GM12878 (cell line): ENCODE results near the gene DHX34. TPM values are rescaled to one million over a fixed set of nuclear protein-coding genes. Genes with fewer than 3 reads are reported as not detected.

Experiments
- ATAC-seq: fragments of 200-7000 bp; cut with Tn5 transposase; 3 replicates; pipeline ENCODE4 v1.9.1; 2020; ENCODE audit warnings: mild to moderate bottlenecking, moderate library complexity
- BruUV-seq: library from RNA; stranded (reverse); fragments of 400-500 nt; replicated peaks from 2 replicates; lab custom pipeline; 2021; lab: Mats Ljungman, UMichigan
- CTCF ChIA-PET: fragments of 300-600 bp; sonication (Branson Sonifier 250); formaldehyde crosslinking; extraction: SDS; loops from one replicate; lab custom pipeline; 2021; ENCODE audit warnings: inconsistent platforms; lab: Yijun Ruan, JAX
- POLR2A ChIA-PET: fragments of 350-600 bp; formaldehyde crosslinking; extraction: SDS; loops from one replicate; lab custom pipeline; 2021; ENCODE audit warnings: inconsistent platforms; lab: Charles Lee
- RAD21 ChIA-PET: fragments of 300-600 bp; sonication (Branson Sonifier 250); formaldehyde crosslinking; loops from one replicate; lab custom pipeline; 2023; ENCODE audit warnings: antibody characterized with exemption; ENCODE audit not compliant: unreplicated experiment; lab: Charles Lee
- SMC1A ChIA-PET: fragments of 300-600 bp; sonication (Branson Sonifier 250); formaldehyde crosslinking; loops from one replicate; lab custom pipeline; 2023; ENCODE audit not compliant: unreplicated experiment, uncharacterized antibody; lab: Charles Lee
- DNase-seq: peaks from one replicate; pipeline ENCODE4 v3.0.0-alpha.2; 2011; ENCODE audit warnings: low read depth, low spot score
- FAIRE-seq: peaks from 3 replicates; lab custom pipeline; 2011; peaks lifted over from hg19 to GRCh38; lab: Jason Lieb, UNC
- H2AFZ ChIP-seq: 2 replicates; pipeline ENCODE4 v1.6.0; 2011; ENCODE audit warnings: low read depth, low read length, control low read depth; ENCODE audit not compliant: control insufficient read depth
- H3K27ac ChIP-seq: 2 replicates; pipeline ENCODE4 v1.5.1; 2011; ENCODE audit warnings: control low read depth; ENCODE audit not compliant: control insufficient read depth, insufficient read depth
- H3K27me3 ChIP-seq, 2 experiments: replicated peaks in 1 of 2; 2 replicates each; pipeline versions ENCODE4 v1.6.0 to v1.6.1; 2011; ENCODE audit warnings: low read length in 1 of 2; ENCODE audit not compliant: control insufficient read depth in 2 of 2, insufficient read depth in 2 of 2
- H3K36me3 ChIP-seq, 2 experiments: 2 replicates each; pipeline ENCODE4 v1.5.1; 2011; ENCODE audit warnings: low read length in 1 of 2; ENCODE audit not compliant: control insufficient read depth in 2 of 2, insufficient read depth in 2 of 2
- H3K4me1 ChIP-seq: 2 replicates; pipeline ENCODE4 v1.6.1; 2011; ENCODE audit warnings: mild to moderate bottlenecking, low read length, moderate library complexity, mixed read lengths; ENCODE audit not compliant: control insufficient read depth, insufficient read depth
- H3K4me2 ChIP-seq: 2 replicates; pipeline ENCODE4 v1.6.0; 2011; ENCODE audit warnings: control low read depth; ENCODE audit not compliant: control insufficient read depth, insufficient read depth
- H3K4me3 ChIP-seq: fragments of 200-600 bp; sonication (generic); 2 replicates; pipeline ENCODE4 v1.5.1; 2016
- H3K79me2 ChIP-seq: 2 replicates; pipeline ENCODE4 v1.6.0; 2011; ENCODE audit warnings: low read length; ENCODE audit not compliant: control insufficient read depth, insufficient read depth
- H3K9ac ChIP-seq: 2 replicates; pipeline ENCODE4 v1.8.0; 2011; ENCODE audit warnings: low read length, control low read depth, mixed read lengths; ENCODE audit not compliant: control insufficient read depth, insufficient read depth
- H3K9me3 ChIP-seq: replicated peaks from 3 replicates; pipeline ENCODE4 v1.5.1; 2011; ENCODE audit warnings: mild to moderate bottlenecking, low read length; ENCODE audit not compliant: control insufficient read depth, insufficient read depth
- H4K20me1 ChIP-seq: 2 replicates; pipeline ENCODE4 v1.6.0; 2011; ENCODE audit not compliant: control insufficient read depth, insufficient read depth
- CBFB ChIP-seq: IDR thresholded peaks from 2 replicates; pipeline ENCODE4 v1.6.1; 2016; ENCODE audit warnings: antibody characterized with exemption, low read depth
- CHD2 ChIP-seq: IDR thresholded peaks from 2 replicates; pipeline ENCODE4 v1.6.1; 2011; ENCODE audit warnings: low read depth, low read length, improper control_type of control experiment, borderline replicate concordance
- KLF5 ChIP-seq: fragments of 450-650 bp; IDR thresholded peaks from 2 replicates; pipeline ENCODE4 v1.6.1; 2014; ENCODE audit warnings: mild to moderate bottlenecking; ENCODE audit not compliant: partially characterized antibody
- SMC3 ChIP-seq: IDR thresholded peaks from 2 replicates; pipeline ENCODE4 v1.6.1; 2011; ENCODE audit warnings: low read length, improper control_type of control experiment, borderline replicate concordance
- SUPT20H ChIP-seq: IDR thresholded peaks from 2 replicates; pipeline ENCODE4 v1.6.1; 2011; ENCODE audit warnings: low read depth, mild to moderate bottlenecking, low read length, moderate library complexity, borderline replicate concordance; ENCODE audit not compliant: control insufficient read depth
- TCF7 ChIP-seq: IDR thresholded peaks from 2 replicates; pipeline ENCODE4 v1.6.1; 2014; ENCODE audit warnings: antibody characterized with exemption, borderline replicate concordance
- ZNF217 ChIP-seq: fragments of 450-650 bp; IDR thresholded peaks from 2 replicates; pipeline ENCODE4 v1.6.1; 2017; ENCODE audit warnings: antibody characterized with exemption, mild to moderate bottlenecking
- WGBS: methylation state at CpG from one replicate; pipeline ENCODE4 v1.1.6; 2016; ENCODE audit warnings: low lambda C conversion rate; ENCODE audit not compliant: insufficient replicate concordance, insufficient coverage; ENCODE audit errors: missing lambda C conversion rate; 5-methylcytosine and 5-hydroxymethylcytosine counted together
- in situ Hi-C: fragments of 300-500 bp; cut with MboI; formaldehyde crosslinking; loops from 9 replicates; pipeline ENCODE4 v1.14.3; 2018; ENCODE audit warnings: mixed read lengths
- intact Hi-C: fragments of 100-400 bp; cut with micrococcal nuclease; formaldehyde crosslinking; loops from one replicate; pipeline ENCODE4 v1.14.2; 2022; ENCODE audit not compliant: unreplicated experiment
- polyA plus RNA-seq, 11 experiments: library from polyadenylated mRNA; depleted of rRNA in 4 of 11; unstranded in 6 of 11; stranded (reverse) in 5 of 11; fragments of >200 nt; fragmentation: Nextera tagmentation in 4 of 11; fragmentation: Illumina TruSeq in 1 of 11; extraction: Ambion mirVana in 4 of 11; extraction: Trizol in 1 of 11; gene quantifications; 1 replicate in 1 of 11; 2 replicates in 10 of 11; pipeline versions ENCODE4 v1.2.1 to v1.2.3, GENCODE V29; 2011 to 2016; ENCODE audit warnings: inconsistent platforms in 2 of 11, missing spikeins in 2 of 11, low read depth in 1 of 11
- total RNA-seq, 4 experiments: library from RNA; depleted of rRNA in 3 of 4; stranded (reverse); fragments of >200 nt in 3 of 4; fragmentation: Illumina TruSeq in 1 of 4; extraction: Trizol in 1 of 4; gene quantifications; 2 replicates each; pipeline versions ENCODE4 v1.2.1 to v1.2.3, GENCODE V29; 2013 to 2021

DHX34 gene
- total and polyA plus RNA-seq, 10 of the 15 experiments (the other 5 are each of a cell fraction or from before 2014, with no cell fraction given): 0.19 to 16.9 (median 10.5) TPM

DNA sequence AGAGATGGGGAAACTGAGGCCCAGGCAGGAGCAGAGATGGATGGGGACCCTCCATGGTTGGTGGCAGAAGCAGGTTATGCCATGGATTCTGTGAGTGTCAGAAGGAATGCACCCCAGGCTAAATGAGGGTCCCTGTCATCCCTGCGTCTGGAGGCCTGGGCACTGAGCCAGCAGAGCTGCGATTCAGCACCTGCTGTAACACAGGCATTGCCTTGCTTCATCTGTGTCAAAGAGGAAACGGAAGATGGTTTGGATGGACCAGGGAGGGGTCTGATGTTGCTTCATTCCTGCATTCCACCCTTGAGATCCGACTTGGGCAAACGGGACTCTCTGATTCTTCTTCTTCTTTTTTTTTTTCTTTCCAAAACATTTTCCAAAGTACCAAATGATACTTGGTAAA is 38.3 kb upstream of the DHX34 start:
- Histone ChIP-seq H2AFZ (no peak overlapping the region), H3K4me3 (no peak overlapping the region), H3K4me2 (no peak overlapping the region), H3K36me3 (no peaks in the 10 kb centered on the region; a peak in 1 of 4 replicates), H3K9me3 (no peaks in the 10 kb centered on the region; the same call in 2 of the 3 replicates), H3K79me2 (no peaks in the 10 kb centered on the region), H3K27ac (no peak overlapping the region), H3K9ac (no peak overlapping the region), H3K4me1 (no peaks in the 10 kb centered on the region; the same call in 1 of the 2 replicates), H3K27me3 (no peaks in the 10 kb centered on the region), H4K20me1 (no peaks in the 10 kb centered on the region)
- ChIA-PET POLR2A (interaction anchor here (0.6 kb wide), 1 partner anchor 34 kb away, joined by 3 read pairs; no protein-coding TSS in a partner anchor), RAD21 (no interaction called here), SMC1A (no interaction called here), CTCF (no interaction called here)
- in situ Hi-C loops (no loop called here), intact Hi-C loops (no loop called here)
- DNase-seq (no peak), ATAC-seq (no peak), FAIRE-seq (no peak)
- TF ChIP-seq SMC3: no peak
- no peak for TF ChIP-seq CBFB
- TF ChIP-seq KLF5: no peak
- TF ChIP-seq CHD2: no peak
- BruUV-seq: no TSS peak
- WGBS: 8% methylated on average over 5 of the region's 5 CpGs

- no peaks in the 10 kb centered on the region; the same call in 1 of the 2 replicates for H3K4me1 ChIP-seq
- no peaks in the 10 kb centered on the region for H3K36me3 ChIP-seq
- no peaks in the 10 kb centered on the region for H3K79me2 ChIP-seq
- H3K4me3 ChIP-seq: no peak overlapping the region
- peak; percentile 45; the same call in 1 of the 2 replicates for TF ChIP-seq ZNF217
- TF ChIP-seq SUPT20H: no peak
- no peak for TF ChIP-seq TCF7
- TF ChIP-seq, all 136 proteins: peak for 1
- Histone ChIP-seq H3K9ac (no peak overlapping the region), H2AFZ (no peak overlapping the region), H4K20me1 (no peaks in the 10 kb centered on the region), H3K4me2 (no peak overlapping the region), H3K27me3 (no peaks in the 10 kb centered on the region), H3K27ac (no peak overlapping the region), H3K9me3 (no peaks in the 10 kb centered on the region; the same call in 2 of the 3 replicates)
- POLR2A ChIA-PET: no interaction called here
- CTCF ChIA-PET: interaction anchor here (1.0 kb wide), 1 partner anchor 395 kb away, joined by 3 read pairs; no protein-coding TSS in a partner anchor
- intact Hi-C loops (no loop called here), in situ Hi-C loops (no loop called here)
- RAD21 ChIA-PET: no interaction called here
- BruUV-seq: no TSS peak
- DNase-seq: no peak
- ATAC-seq: no peak
- FAIRE-seq: no peak
- SMC1A ChIA-PET: no interaction called here
- 68% methylated on average over 5 of the region's 5 CpGs for WGBS
Measured at GRCh38 chr19:47312366-47313006, 36.6 kb upstream of the DHX34 start.
